Heart left ventricle (tissue), 16 donors: ENCODE results near the gene FCN3. TPM values are rescaled to one million over a fixed set of nuclear protein-coding genes. Genes with fewer than 3 reads are reported as not detected.
A peak's percentile ranks its signal among the peaks of the same experiment; 100 is the strongest.

Source experiments
- ATAC-seq, 4 donors: fragments of 200-7000 bp; cut with Tn5 transposase; one replicate each; pipeline ENCODE4 v1.9.1; 2020 to 2022; ENCODE audit warnings: moderate library complexity in 4 of 4, mild to moderate bottlenecking in 3 of 4, moderate number of reproducible peaks in 1 of 4
- DNase-seq, 5 donors: peaks; one replicate each; pipeline ENCODE4 v3.0.0-alpha.2; 2020
- H3K27ac ChIP-seq, 12 donors: fragments of 200-600 bp; sonication (generic) in 4 of 12; one replicate each; pipeline versions ENCODE4 v1.5.0 to v1.8.0; 2016 to 2022; ENCODE audit warnings: mild to moderate bottlenecking in 2 of 12
- H3K27me3 ChIP-seq, 9 donors: fragments of 200-600 bp; sonication (generic) in 2 of 9; one replicate each; pipeline versions ENCODE4 v1.5.1 to v1.8.0; 2016 to 2022; ENCODE audit warnings: mild to moderate bottlenecking in 3 of 9
- H3K36me3 ChIP-seq, 9 donors: fragments of 200-600 bp; sonication (generic) in 2 of 9; one replicate each; pipeline versions ENCODE4 v1.5.0 to v1.8.0; 2018 to 2022; ENCODE audit warnings: mild to moderate bottlenecking in 2 of 9
- H3K4me1 ChIP-seq, 12 donors: fragments of 200-600 bp; sonication (generic) in 4 of 12; one replicate each; pipeline versions ENCODE4 v1.5.0 to v1.8.0; 2016 to 2022; ENCODE audit warnings: mild to moderate bottlenecking in 3 of 12
- H3K4me3 ChIP-seq, 12 donors: fragments of 200-600 bp; sonication (generic) in 4 of 12; one replicate each; pipeline versions ENCODE4 v1.5.0 to v1.8.0; 2017 to 2022; ENCODE audit warnings: mild to moderate bottlenecking in 9 of 12, moderate library complexity in 4 of 12
- H3K9me3 ChIP-seq, 12 donors: fragments of 200-600 bp; sonication (generic) in 4 of 12; one replicate each; pipeline versions ENCODE4 v1.5.0 to v1.8.0; 2016 to 2022; ENCODE audit warnings: mild to moderate bottlenecking in 1 of 12
- CTCF ChIP-seq, 12 donors: fragments of 200-600 bp; sonication (generic) in 4 of 12; IDR thresholded peaks; one replicate each; pipeline versions ENCODE4 v1.5.0 to v1.8.0; 2018 to 2022; ENCODE audit warnings: antibody characterized with exemption in 12 of 12, mild to moderate bottlenecking in 5 of 12
- POLR2A ChIP-seq, 2 donors: fragments of 450-650 bp; IDR thresholded peaks; one replicate each; pipeline ENCODE4 v1.6.1; 2017; ENCODE audit warnings: antibody characterized with exemption in 2 of 2, mild to moderate bottlenecking in 2 of 2, moderate library complexity in 2 of 2
- WGBS, 4 donors: extraction: QIAGEN DNeasy Blood & Tissue Kit in 2 of 4; methylation state at CpG; one replicate each; pipeline versions ENCODE4 v1.1.5 to v1.1.7; 2013 to 2018; 5-methylcytosine and 5-hydroxymethylcytosine counted together
- intact Hi-C, 10 donors: fragments of 100-400 bp; cut with DNase I; formaldehyde crosslinking; loops; one replicate each; pipeline versions ENCODE4 v1.11.1 to v1.14.2; 2022
- polyA plus RNA-seq, 2 donors: library from polyadenylated mRNA; stranded (reverse); fragments of 200-250 nt; gene quantifications; one replicate each; pipeline ENCODE4 v1.2.3, GENCODE V29; 2013
- total RNA-seq, 9 donors: library from RNA; depleted of rRNA in 2 of 9; stranded (reverse); fragments of >200 nt in 2 of 9; fragmentation: NEBNext Ultra II Directional in 3 of 9; extraction: Animal tissue kit (Norgen Biotek cat#: 25700) in 3 of 9; gene quantifications; one replicate each; pipeline versions ENCODE4 v1.1.0 to v1.2.4, GENCODE V29; 2016 to 2023
- donor health status: ischemic (EF 13 %, LVEDD 7.1; RV severe dilation, severe dysfunction).
- donor health status: healthy with polysubstance abuse.
- donor health status: DM: no; HTN: yes; CAD: no.
- donor health status: DM: no; HTN: no; CAD: no.
- donor health status: ischemic (EF 25% LVEDD 6.9; RV normal size, moderate dysfunction).
- donor health status: ischemic (EF 25% LVEDD 5.7; RV mildly dilated, moderate dysfunction).
- donor health status: healthy.
- donor health status: DM: yes; HTN: yes; CAD: no.
- donor health status: ischemic (EF 35%, LVEDD 5.7; RV mildly dilated, moderate dysfunction).
- donor health status: nonischemic (EF 11% LVEDD 7.7; RV severe dilation, severe dysfunction).
- donor health status: DM: yes; HTN: yes; CAD: no.
- donor health status: PGD.
- donor health status: ischemic (EF 29% LVEDD 5.4; RV normal size, mild dysfunction).
- donor health status: nonischemic (EF 23%, LVEDD 6.1; RV moderate dilation, normal function).

Gene FCN3
- total and polyA plus RNA-seq, 11 donors, result 2.4 to 141 (median 35.4) TPM

- Histone ChIP-seq H3K4me1 (peaks cover 0 to 33% (median 4%) of the 10 kb centered on the region in 12 donors), H3K27me3 (no peaks in the 10 kb centered on the region), H3K4me3 (peak overlapping the region in 2 of 12 donors; percentile 40 to 60), H3K36me3 (peaks cover 0 to 2% (median 0%) of the 10 kb centered on the region in 9 donors), H3K9me3 (no peaks in the 10 kb centered on the region), H3K27ac (peak overlapping the region in 1 of 12 donors; percentile 88)
- TF ChIP-seq POLR2A (IDR thresholded peaks at IDR 0.05) (no peak), CTCF (IDR thresholded peaks at IDR 0.05) (no peak)
- ATAC-seq, result no peak
- intact Hi-C loops, result loop anchor here in 1 of 10 donors (5.0 kb wide), 1 partner anchor 36 kb away; no protein-coding TSS in a partner anchor
- 80 to 85% (median 83%) methylated on average over 5 of the region's 5 CpGs for whole genome bisulfite sequencing, 4 donors
- no peak for DNase-seq
Measured at GRCh38 chr1:27343639-27344025, 31.0 kb downstream of the FCN3 start.

GRCh38 chr1:27342778-27343638 lies 31.6 kb downstream of the FCN3 start:
- 56 to 64% (median 59%) methylated on average over 14 to 31 of the region's 31 CpGs for WGBS, 4 donors
- Histone ChIP-seq H3K4me1 (peaks cover 0 to 32% (median 4%) of the 10 kb centered on the region in 12 donors), H3K27ac (peak overlapping the region in 3 of 12 donors; percentile 29 to 88 (median 37)), H3K4me3 (peak overlapping the region in 4 of 12 donors; percentile 16 to 60 (median 32)), H3K27me3 (no peaks in the 10 kb centered on the region), H3K36me3 (peaks cover 0 to 7% (median 0%) of the 10 kb centered on the region in 9 donors), H3K9me3 (no peaks in the 10 kb centered on the region)
- intact Hi-C loops, result loop anchor here in 1 of 10 donors (5.0 kb wide), 1 partner anchor 36 kb away; no protein-coding TSS in a partner anchor
- TF ChIP-seq POLR2A (IDR thresholded peaks at IDR 0.05) (no peak), CTCF (IDR thresholded peaks at IDR 0.05) (no peak)
- DNase-seq, result peak in 4 of 5 donors; percentile 35 to 79 (median 62)
- peak in 3 of 4 donors; percentile 21 to 75 (median 56) for ATAC-seq

- H3K36me3 ChIP-seq, result peaks cover 0 to 7% (median 0%) of the 10 kb centered on the region in 9 donors
- WGBS, 4 donors, result 78 to 93% (median 83%) methylated on average over 7 to 8 of the region's 8 CpGs
- ATAC-seq, result peak in 1 of 4 donors; percentile 7
- intact Hi-C loops, result loop anchor here in 1 of 10 donors (5.0 kb wide), 1 partner anchor 35 kb away; no protein-coding TSS in a partner anchor
- peak overlapping the region in 2 of 12 donors; percentile 37 to 88 for H3K27ac ChIP-seq
- H3K4me1 ChIP-seq, result peaks cover 0 to 32% (median 4%) of the 10 kb centered on the region in 12 donors
- no peak for TF ChIP-seq POLR2A (IDR thresholded peaks at IDR 0.05)
- no peak for TF ChIP-seq CTCF (IDR thresholded peaks at IDR 0.05)
- no peaks in the 10 kb centered on the region for H3K9me3 ChIP-seq
- H3K4me3 ChIP-seq, result peak overlapping the region in 5 of 12 donors; percentile 12 to 60 (median 37)
- no peaks in the 10 kb centered on the region for H3K27me3 ChIP-seq
- DNase-seq, result peak in 1 of 5 donors; percentile 51
Measured at GRCh38 chr1:27342391-27342777, 32.2 kb downstream of the FCN3 start.
